HG03108 (cell line): Measurements from ENCODE around the gene RAD51D.
A peak's percentile ranks its signal among the peaks of the same experiment; 100 is the strongest.
"Not testable (repeated sequence)": the region's sequence is repeated elsewhere in the genome, so short reads cannot be mapped to it uniquely, and the experiment has no call there.

Source experiments
- ATAC-seq: cut with Tn5 transposase; IDR thresholded peaks from one replicate; pipeline ENCODE4 v1.9.1; 2021; ENCODE audit warnings: moderate library complexity; ENCODE audit not compliant: unreplicated experiment

Gene RAD51D

GRCh38 chr17:35119370-35120165 lies at the start of gene RAD51D:
TSS of gene RAD51D (minus strand) at chr17:35119860. CDS start at chr17:35119613, 247 bp downstream.
- peak; percentile 70 for ATAC-seq

GRCh38 chr17:35167666-35168065 lies 48.0 kb upstream of the RAD51D start:
- no peak for ATAC-seq

GRCh38 chr17:35167046-35167445 lies 47.4 kb upstream of the RAD51D start:
- ATAC-seq: no peak

GRCh38 chr17:35166526-35166925 lies 46.9 kb upstream of the RAD51D start:
- ATAC-seq: no peak

GRCh38 chr17:35164716-35165115 lies 45.1 kb upstream of the RAD51D start:
- ATAC-seq: no peak

- no peak for ATAC-seq
Observed at GRCh38 chr17:35163886-35164285, 44.2 kb upstream of the RAD51D start.

GRCh38 chr17:35162755-35163154 lies 43.1 kb upstream of the RAD51D start:
- ATAC-seq: no peak

- no peak for ATAC-seq
Observed at GRCh38 chr17:35161281-35161761, 41.7 kb upstream of the RAD51D start.

- ATAC-seq: no peak
Observed at GRCh38 chr17:35160354-35161201, 40.9 kb upstream of the RAD51D start.

- no peak for ATAC-seq
Observed at GRCh38 chr17:35159940-35160339, 40.3 kb upstream of the RAD51D start.

GRCh38 chr17:35155246-35155645 lies 35.6 kb upstream of the RAD51D start:
- no peak for ATAC-seq

GRCh38 chr17:35154196-35155165 lies 34.8 kb upstream of the RAD51D start:
- ATAC-seq: no peak

GRCh38 chr17:35152421-35153140 lies 32.9 kb upstream of the RAD51D start:
- ATAC-seq: no peak

- not testable (repeated sequence) for ATAC-seq
Observed at GRCh38 chr17:35151080-35151479, 31.4 kb upstream of the RAD51D start.

GRCh38 chr17:35149941-35150340 lies 30.3 kb upstream of the RAD51D start:
- ATAC-seq: no peak

GRCh38 chr17:35148144-35148543 lies 28.5 kb upstream of the RAD51D start:
- no peak for ATAC-seq

GRCh38 chr17:35147375-35147905 lies 27.8 kb upstream of the RAD51D start, which contains the start of gene UNC45B:
TSS of gene UNC45B (plus strand) at chr17:35147817. CDS start at chr17:35148264, 447 bp downstream.
- no peak for ATAC-seq

GRCh38 chr17:35146214-35146833 lies 26.7 kb upstream of the RAD51D start:
- ATAC-seq: no peak

GRCh38 chr17:35144840-35145239 lies 25.2 kb upstream of the RAD51D start:
- ATAC-seq: no peak
